PC-9 (cell line): ENCODE measurements around the gene MFAP2. TPM values are rescaled to one million over a fixed set of nuclear protein-coding genes. Genes with fewer than 3 reads are reported as not detected.

Experiments
- BruUV-seq: library from RNA; stranded (reverse); fragments of 400-500 nt; replicated peaks from 2 replicates; lab custom pipeline; 2021; lab: Mats Ljungman, UMichigan
- CTCF ChIA-PET: fragments of 300-600 bp; sonication (Branson Sonifier 250); formaldehyde crosslinking; loops from one replicate; lab custom pipeline; 2022; ENCODE audit warnings: antibody characterized with exemption; lab: Charles Lee
- POLR2A ChIA-PET: fragments of 300-600 bp; sonication (Branson Sonifier 250); formaldehyde crosslinking; loops from one replicate; lab custom pipeline; 2022; ENCODE audit warnings: antibody characterized with exemption; ENCODE audit not compliant: unreplicated experiment; lab: Charles Lee
- DNase-seq, 2 experiments: peaks; one replicate each; pipeline versions ENCODE4 v3.0.0 to v3.0.0-alpha.2; 2015 to 2022; ENCODE audit warnings: mixed read lengths in 1 of 2
- H2AFZ ChIP-seq: fragments of 200-600 bp; sonication (generic); 2 replicates; pipeline ENCODE4 v1.8.1; 2017; ENCODE audit warnings: antibody characterized with exemption
- H3F3A ChIP-seq: fragments of 200-600 bp; sonication (generic); 2 replicates; pipeline ENCODE4 v1.8.1; 2017; ENCODE audit warnings: antibody characterized with exemption, mild to moderate bottlenecking, low read depth; ENCODE audit not compliant: insufficient read depth
- H3K27ac ChIP-seq: fragments of 200-600 bp; sonication (generic); 2 replicates; pipeline ENCODE4 v1.6.1; 2016; ENCODE audit warnings: mixed run types
- H3K27me3 ChIP-seq: fragments of 200-600 bp; sonication (generic); 2 replicates; pipeline ENCODE4 v1.6.1; 2016; ENCODE audit warnings: low read depth, mixed run types; ENCODE audit not compliant: insufficient read depth
- H3K36me3 ChIP-seq: fragments of 200-600 bp; sonication (generic); 2 replicates; pipeline ENCODE4 v1.6.1; 2016; ENCODE audit warnings: low read depth, mixed run types
- H3K4me1 ChIP-seq: fragments of 200-600 bp; sonication (generic); replicated peaks from 2 replicates; pipeline ENCODE4 v1.6.1; 2016; ENCODE audit warnings: mixed run types; ENCODE audit not compliant: insufficient read depth
- H3K4me2 ChIP-seq: fragments of 200-600 bp; sonication (generic); 2 replicates; pipeline ENCODE4 v1.6.1; 2017; ENCODE audit warnings: mixed run types
- H3K4me3 ChIP-seq: fragments of 200-600 bp; sonication (generic); 2 replicates; pipeline ENCODE4 v1.6.1; 2016; ENCODE audit warnings: mixed run types
- H3K79me2 ChIP-seq: fragments of 200-600 bp; sonication (generic); 2 replicates; pipeline ENCODE4 v1.6.1; 2017; ENCODE audit warnings: low read depth, mixed run types
- H3K9me2 ChIP-seq: fragments of 200-600 bp; sonication (generic); 2 replicates; pipeline ENCODE4 v1.8.1; 2017; ENCODE audit warnings: mild to moderate bottlenecking; ENCODE audit not compliant: insufficient read depth
- H3K9me3 ChIP-seq: fragments of 200-600 bp; sonication (generic); 2 replicates; pipeline ENCODE4 v1.8.1; 2016; ENCODE audit warnings: low read depth; ENCODE audit not compliant: insufficient read depth
- H4K20me1 ChIP-seq: fragments of 200-600 bp; sonication (generic); 2 replicates; pipeline ENCODE4 v1.8.1; 2017; ENCODE audit not compliant: insufficient read depth
- CTCF ChIP-seq: fragments of 200-600 bp; sonication (generic); conservative IDR thresholded peaks from 2 replicates; pipeline ENCODE4 v1.6.1; 2017; ENCODE audit warnings: mixed run types, antibody characterized with exemption, mild to moderate bottlenecking, moderate library complexity
- EZH2 ChIP-seq: fragments of 200-600 bp; sonication (generic); IDR thresholded peaks from 2 replicates; pipeline ENCODE4 v1.8.0; 2017; ENCODE audit warnings: antibody characterized with exemption, low read depth
- intact Hi-C: fragments of 100-400 bp; cut with micrococcal nuclease; formaldehyde crosslinking; loops from one replicate; pipeline ENCODE4 v1.10.0; 2022; ENCODE audit not compliant: unreplicated experiment
- total RNA-seq: library from RNA; stranded (reverse); gene quantifications from 2 replicates; pipeline ENCODE4 v1.2.3, GENCODE V29; 2021

The MFAP2 gene
- total RNA-seq, 1 experiment from 2014 or later, result 6.3 TPM

GRCh38 chr1:17001760-17002523 is 21.5 kb upstream of the MFAP2 start:
- Histone ChIP-seq H4K20me1 (no peaks in the 10 kb centered on the region), H3K9me3 (no peaks in the 10 kb centered on the region), H3K27me3 (no peaks in the 10 kb centered on the region), H3K79me2 (no peaks in the 10 kb centered on the region), H3K27ac (no peak overlapping the region), H3K4me2 (no peak overlapping the region), H3K9me2 (no peaks in the 10 kb centered on the region), H3K36me3 (no peaks in the 10 kb centered on the region), H3K4me1 (0 out of 2 replicates have a peak, but pooled peaks cover 4% of the 10 kb centered on the region), H2AFZ (no peak overlapping the region), H3K4me3 (no peak overlapping the region), H3F3A (peaks cover 16% of the 10 kb centered on the region)
- TF ChIP-seq EZH2 (no peak), CTCF (no peak)
- ChIA-PET CTCF (no interaction called here), POLR2A (no interaction called here)
- intact Hi-C loops, result no loop called here
- no peak for DNase-seq
- no TSS peak for BruUV-seq

GRCh38 chr1:16999863-17000262 is 19.4 kb upstream of the MFAP2 start:
- H2AFZ ChIP-seq, result no peak overlapping the region
- CTCF ChIA-PET, result interaction anchor here (1.1 kb wide), 1 partner anchor 283 kb away, joined by 3 read pairs; no protein-coding TSS in a partner anchor
- H4K20me1 ChIP-seq, result no peaks in the 10 kb centered on the region
- no peaks in the 10 kb centered on the region for H3K79me2 ChIP-seq
- POLR2A ChIA-PET, result no interaction called here
- H3F3A ChIP-seq, result peaks cover 16% of the 10 kb centered on the region
- no peak for DNase-seq
- BruUV-seq, result no TSS peak
- H3K4me1 ChIP-seq, result 0 out of 2 replicates have a peak, but pooled peaks cover 4% of the 10 kb centered on the region
- TF ChIP-seq EZH2, result no peak
- no peak for TF ChIP-seq CTCF
- no peaks in the 10 kb centered on the region for H3K36me3 ChIP-seq
- H3K4me2 ChIP-seq, result no peak overlapping the region
- no peaks in the 10 kb centered on the region for H3K9me2 ChIP-seq
- H3K27me3 ChIP-seq, result no peaks in the 10 kb centered on the region
- no peak overlapping the region for H3K4me3 ChIP-seq
- intact Hi-C loops, result no loop called here
- no peaks in the 10 kb centered on the region for H3K9me3 ChIP-seq
- no peak overlapping the region for H3K27ac ChIP-seq

GRCh38 chr1:16998589-16998988 is 18.2 kb upstream of the MFAP2 start:
- ChIA-PET POLR2A (no interaction called here), CTCF (no interaction called here)
- Histone ChIP-seq H3K4me1 (no peaks in the 10 kb centered on the region), H3K36me3 (no peaks in the 10 kb centered on the region), H3K9me2 (no peaks in the 10 kb centered on the region), H3K9me3 (no peaks in the 10 kb centered on the region), H3K79me2 (no peaks in the 10 kb centered on the region), H3K27me3 (no peaks in the 10 kb centered on the region), H4K20me1 (no peaks in the 10 kb centered on the region), H3K27ac (no peak overlapping the region), H2AFZ (no peak overlapping the region), H3K4me2 (no peak overlapping the region), H3F3A (peaks cover 7% of the 10 kb centered on the region; the same call in 1 of the 2 replicates), H3K4me3 (no peak overlapping the region)
- intact Hi-C loops, result no loop called here
- TF ChIP-seq EZH2 (no peak), CTCF (no peak)
- no peak for DNase-seq
- BruUV-seq, result no TSS peak
